ENCODE results near the gene ERC2. TPM values are rescaled to one million over a fixed set of nuclear protein-coding genes. Genes with fewer than 3 reads are reported as not detected.

The ERC2 gene
- total and polyA plus RNA-seq, 2 donors (not counting 3 experiments of a cell fraction or from before 2014, with no cell fraction given) = 5.6 to 15.5 TPM

DNA sequence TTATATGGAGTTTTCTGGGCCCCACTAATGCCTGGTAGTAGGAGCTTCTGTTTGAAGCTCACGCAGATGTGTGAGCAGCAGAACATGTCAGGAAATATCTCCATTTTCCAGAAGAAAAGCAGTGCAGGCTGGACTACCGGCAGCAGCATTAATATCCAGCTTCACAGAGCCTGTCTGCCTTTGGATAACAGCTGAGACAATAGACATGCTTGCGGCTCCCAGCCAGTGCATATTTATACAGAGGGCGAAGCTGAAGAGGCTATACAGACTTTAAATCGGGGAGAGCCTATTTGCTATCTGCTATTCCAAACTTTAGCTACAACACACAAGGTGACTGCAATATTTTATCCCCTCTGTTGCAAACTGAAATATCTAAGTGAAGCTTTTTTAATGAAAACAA lies 731.1 kb downstream of the ERC2 start:
- H3K27ac ChIP-seq (ENCODE audit: insufficient read depth, low read depth, low read length) = no peak overlapping the region
- H3K9ac ChIP-seq (replicated peaks; ENCODE audit: extremely low read depth, insufficient read depth, low read length) = no peak overlapping the region
- dilution Hi-C loops (cut with MboI; ENCODE audit: extremely low pct_ligation_motif_present, low sequenced_read_pairs) = no loop called here
- ChIA-PET POLR2A (no interaction called here), CTCF (interaction anchor here (1.2 to 1.5 kb wide), 2 partner anchors 10 to 515 kb away, joined by 5 read pairs; no protein-coding TSS in a partner anchor)
- H3K9me3 ChIP-seq (replicated peaks; ENCODE audit: control insufficient read depth, insufficient read depth, low read length) = no peaks in the 10 kb centered on the region
- TF ChIP-seq, protein P1, sequence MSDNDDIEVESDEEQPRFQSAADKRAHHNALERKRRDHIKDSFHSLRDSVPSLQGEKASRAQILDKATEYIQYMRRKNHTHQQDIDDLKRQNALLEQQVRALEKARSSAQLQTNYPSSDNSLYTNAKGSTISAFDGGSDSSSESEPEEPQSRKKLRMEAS (IDR thresholded peaks at IDR 0.05; ENCODE audit: insufficient read depth, insufficient read length) = no peak
- no peak for TF ChIP-seq MYC (IDR thresholded peaks at IDR 0.05; ENCODE audit: low read depth, low read length)
- no peak for TF ChIP-seq EZH2 (IDR thresholded peaks at IDR 0.05; ENCODE audit: borderline replicate concordance, low read depth, low read length, severe bottlenecking)
- TF ChIP-seq, protein P2, sequence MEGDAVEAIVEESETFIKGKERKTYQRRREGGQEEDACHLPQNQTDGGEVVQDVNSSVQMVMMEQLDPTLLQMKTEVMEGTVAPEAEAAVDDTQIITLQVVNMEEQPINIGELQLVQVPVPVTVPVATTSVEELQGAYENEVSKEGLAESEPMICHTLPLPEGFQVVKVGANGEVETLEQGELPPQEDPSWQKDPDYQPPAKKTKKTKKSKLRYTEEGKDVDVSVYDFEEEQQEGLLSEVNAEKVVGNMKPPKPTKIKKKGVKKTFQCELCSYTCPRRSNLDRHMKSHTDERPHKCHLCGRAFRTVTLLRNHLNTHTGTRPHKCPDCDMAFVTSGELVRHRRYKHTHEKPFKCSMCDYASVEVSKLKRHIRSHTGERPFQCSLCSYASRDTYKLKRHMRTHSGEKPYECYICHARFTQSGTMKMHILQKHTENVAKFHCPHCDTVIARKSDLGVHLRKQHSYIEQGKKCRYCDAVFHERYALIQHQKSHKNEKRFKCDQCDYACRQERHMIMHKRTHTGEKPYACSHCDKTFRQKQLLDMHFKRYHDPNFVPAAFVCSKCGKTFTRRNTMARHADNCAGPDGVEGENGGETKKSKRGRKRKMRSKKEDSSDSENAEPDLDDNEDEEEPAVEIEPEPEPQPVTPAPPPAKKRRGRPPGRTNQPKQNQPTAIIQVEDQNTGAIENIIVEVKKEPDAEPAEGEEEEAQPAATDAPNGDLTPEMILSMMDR (IDR thresholded peaks at IDR 0.05; ENCODE audit: extremely low read depth in 1 of 2, insufficient read depth in 1 of 2, low read depth in 1 of 2, low read length in 2 of 2) = no peak
- no peak for TF ChIP-seq POLR2A (IDR thresholded peaks at IDR 0.05; ENCODE audit: low read depth, low read length)
- TF ChIP-seq POLR2AphosphoS5 (IDR thresholded peaks at IDR 0.05; ENCODE audit: insufficient read depth, low read depth, low read length) = no peak
- TF ChIP-seq FOS (IDR thresholded peaks at IDR 0.05; ENCODE audit: borderline replicate concordance, insufficient read depth, low read length) = no peak
- TF ChIP-seq GATA2 (IDR thresholded peaks at IDR 0.05; ENCODE audit: insufficient read depth, insufficient read length, low read depth, low read length) = no peak
- no peak for TF ChIP-seq JUN (IDR thresholded peaks at IDR 0.05; ENCODE audit: borderline replicate concordance, insufficient read depth, insufficient read length, low read depth)
- no peaks in the 10 kb centered on the region for H3K27me3 ChIP-seq (ENCODE audit: control insufficient read depth in 2 of 2, insufficient read depth in 2 of 2, low read length in 2 of 2)
- H3K9me1 ChIP-seq (replicated peaks; ENCODE audit: control insufficient read depth, extremely low read depth, insufficient read depth, low read length) = no peaks in the 10 kb centered on the region
- H4K20me1 ChIP-seq (replicated peaks; ENCODE audit: control insufficient read depth, extremely low read depth, insufficient read depth, low read length) = no peaks in the 10 kb centered on the region
- H3K4me1 ChIP-seq (ENCODE audit: control insufficient read depth, extremely low read depth, insufficient read depth, low read length) = no peaks in the 10 kb centered on the region
- no peak overlapping the region for H3K4me2 ChIP-seq (ENCODE audit: insufficient read depth, low read length)
- no peak overlapping the region for H3K4me3 ChIP-seq (replicated peaks in 1 of 3; ENCODE audit: insufficient read depth in 1 of 3, low read depth in 1 of 3, low read length in 3 of 3)
- no peaks in the 10 kb centered on the region for H3K36me3 ChIP-seq (ENCODE audit: control insufficient read depth in 2 of 2, extremely low read depth in 1 of 2, insufficient read depth in 2 of 2, low read length in 2 of 2)
- intact Hi-C loops (cut with micrococcal nuclease) = no loop called here
- FAIRE-seq (no peak), DNase-seq (ENCODE audit: low read depth, low spot score) (no peak)
- no TSS peak for BruUV-seq (replicated peaks)
- no peak overlapping the region for H2AFZ ChIP-seq (ENCODE audit: low read depth, low read length)
- no peaks in the 10 kb centered on the region for H3K79me2 ChIP-seq (ENCODE audit: control insufficient read depth, insufficient read depth, low read length)
